Activated CD4-positive, alpha-beta T cell treated with anti-CD3 and anti-CD28 coated beads for 4 hours (primary cell): ENCODE data around the gene SMIM10L1.

Source experiments
- DNase-seq, 2 donors: peaks; one replicate each; pipeline ENCODE4 v3.0.0-alpha.2; 2020

SMIM10L1 gene

DNA sequence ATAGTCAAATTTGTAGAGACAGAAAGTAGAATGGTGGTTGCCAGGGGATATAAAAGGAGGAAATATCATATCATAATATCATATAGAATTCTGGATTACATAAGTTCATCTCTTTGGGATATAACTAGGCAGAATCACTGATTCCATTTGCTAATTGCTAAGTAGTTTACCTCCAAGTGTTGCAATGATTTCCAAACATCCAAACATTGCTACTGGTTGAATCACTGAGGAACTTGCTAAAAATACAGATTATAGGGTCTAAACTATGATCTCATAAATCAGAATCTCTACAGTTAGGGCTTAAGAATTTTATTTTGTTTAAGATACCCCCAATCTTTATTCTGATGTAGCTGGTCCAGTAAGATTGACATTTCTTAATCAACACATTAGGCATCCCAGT is 31.8 kb downstream of the SMIM10L1 start:
- no peak for DNase-seq

DNA sequence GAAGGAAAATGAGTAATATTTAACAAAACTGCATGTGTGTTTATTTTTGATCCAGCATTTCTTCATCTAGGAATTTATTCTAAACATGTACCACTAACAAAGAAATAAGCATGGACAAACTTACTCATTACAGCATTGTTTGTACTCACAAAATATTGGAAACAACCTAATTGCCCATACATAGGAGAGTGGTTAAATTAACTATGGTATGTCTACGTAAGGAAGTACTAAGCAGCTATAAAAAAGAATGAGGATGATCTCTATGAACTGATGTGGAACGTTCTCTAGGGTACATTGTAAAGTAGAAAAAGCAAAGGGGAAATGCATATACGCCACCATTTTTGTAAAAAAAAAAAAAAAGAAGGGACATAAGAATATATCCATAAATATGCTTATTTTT is 33.2 kb downstream of the SMIM10L1 start:
- DNase-seq, result no peak

DNA sequence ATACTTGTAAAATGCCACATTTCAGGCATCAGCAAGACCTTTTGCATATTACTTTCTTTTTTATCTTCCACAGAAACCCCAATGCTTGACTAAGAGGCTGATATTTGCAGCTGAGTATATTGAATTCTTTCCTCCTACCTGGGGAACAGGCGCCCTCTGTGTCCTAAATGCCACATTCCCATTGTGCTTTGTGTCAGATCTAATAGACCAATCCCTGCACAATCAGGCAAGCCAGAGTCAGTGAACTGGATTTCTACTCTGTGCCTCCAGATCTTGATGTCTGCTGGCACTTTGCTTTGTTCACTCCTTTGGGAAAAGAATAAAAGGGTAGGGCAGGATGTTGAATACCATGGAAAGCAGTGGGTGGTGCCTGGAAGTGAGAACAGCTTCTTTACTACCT is 38.1 kb downstream of the SMIM10L1 start:
- DNase-seq, result no peak
